GM19463 (cell line): Measurements from ENCODE around the gene NME3.
"Not testable (repeated sequence)": the region's sequence is repeated elsewhere in the genome, so short reads cannot be mapped to it uniquely, and the experiment has no call there.

ENCODE experiments used
- ATAC-seq: cut with Tn5 transposase; IDR thresholded peaks from one replicate; pipeline ENCODE4 v1.9.1; 2021; ENCODE audit warnings: mild to moderate bottlenecking, moderate library complexity; ENCODE audit not compliant: unreplicated experiment

Gene NME3

DNA sequence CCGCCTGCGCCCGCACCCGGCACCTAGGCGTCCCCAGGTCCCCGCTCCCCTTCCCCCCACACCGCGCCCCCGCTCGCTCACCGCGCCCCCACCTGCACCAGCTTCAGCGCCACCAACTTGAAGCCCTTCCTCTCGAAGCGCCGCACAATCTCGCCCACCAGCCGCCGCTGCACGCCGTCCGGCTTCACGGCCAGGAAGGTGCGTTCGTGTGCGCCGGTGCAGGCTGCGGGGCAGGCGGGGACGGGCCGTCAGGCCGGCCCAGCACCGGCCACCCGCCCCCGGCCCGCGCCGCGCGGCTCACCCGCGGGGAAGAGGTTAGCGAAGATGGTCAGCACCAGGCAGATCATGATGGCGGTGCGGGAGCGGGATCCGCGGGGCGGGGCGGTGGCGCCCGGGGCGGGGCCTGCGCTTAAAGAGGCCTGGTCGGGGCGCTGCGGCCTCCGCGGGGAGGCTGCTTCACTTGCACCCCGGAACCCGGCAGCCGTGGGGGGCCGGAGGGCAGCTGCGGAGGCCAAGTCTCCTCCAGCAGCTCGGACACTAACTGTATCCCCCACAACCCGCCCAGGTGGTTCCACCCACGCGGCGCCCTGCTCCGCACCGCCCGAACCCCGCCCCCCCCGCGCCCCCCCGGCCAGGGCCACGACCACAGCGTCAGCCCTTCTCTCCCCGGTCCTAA lies at the start of gene NME3:
TSS of gene NME3 (minus strand) at position 356 of the 676 bp plus-strand sequence. CDS start at position 347, 9 bp downstream.
- ATAC-seq, result peak; percentile 37

GRCh38 chr16:1820946-1821290 lies 49.6 kb upstream of the NME3 start:
- ATAC-seq, result no peak

DNA sequence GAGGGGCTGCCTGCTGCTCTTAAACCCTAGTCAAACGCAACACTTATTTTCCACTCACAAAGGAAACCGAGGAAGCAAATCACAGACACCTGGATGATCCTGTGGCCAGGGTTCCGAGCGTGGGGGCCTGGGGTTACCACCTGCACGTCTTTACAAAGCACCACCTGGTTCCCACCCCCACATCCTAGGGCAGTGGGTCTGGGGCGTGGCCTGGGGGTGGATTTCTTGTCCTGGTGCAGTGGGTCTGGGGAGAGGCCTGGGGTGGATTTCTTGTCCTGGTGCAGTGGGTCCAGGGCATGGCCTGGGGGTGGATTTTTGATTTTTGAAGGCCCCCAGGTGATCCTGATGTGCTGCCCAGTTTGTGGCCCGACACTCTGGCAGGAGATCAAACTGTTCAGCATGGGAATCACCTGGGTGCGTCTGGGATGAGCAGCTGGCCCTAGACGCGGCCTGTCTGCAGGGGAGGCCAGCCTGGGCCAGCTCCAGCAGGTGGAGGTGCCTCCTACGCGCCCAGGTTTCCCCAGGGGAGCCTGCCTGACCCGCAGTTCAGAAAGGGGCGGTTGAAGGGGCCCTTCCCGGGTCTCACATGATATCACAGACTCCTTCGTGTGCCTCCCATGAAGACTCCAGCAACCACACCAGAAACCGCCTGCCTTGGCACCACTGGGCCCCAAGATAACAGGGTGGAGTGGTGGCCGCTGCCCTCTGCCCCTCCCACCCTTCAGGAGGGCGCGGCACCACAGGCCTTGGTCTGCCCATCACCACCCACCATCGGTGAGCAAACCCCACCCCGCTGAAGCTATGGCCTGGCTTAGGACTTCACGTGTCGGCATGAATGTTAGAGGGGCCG lies 49.0 kb upstream of the NME3 start:
- ATAC-seq, result no peak

DNA sequence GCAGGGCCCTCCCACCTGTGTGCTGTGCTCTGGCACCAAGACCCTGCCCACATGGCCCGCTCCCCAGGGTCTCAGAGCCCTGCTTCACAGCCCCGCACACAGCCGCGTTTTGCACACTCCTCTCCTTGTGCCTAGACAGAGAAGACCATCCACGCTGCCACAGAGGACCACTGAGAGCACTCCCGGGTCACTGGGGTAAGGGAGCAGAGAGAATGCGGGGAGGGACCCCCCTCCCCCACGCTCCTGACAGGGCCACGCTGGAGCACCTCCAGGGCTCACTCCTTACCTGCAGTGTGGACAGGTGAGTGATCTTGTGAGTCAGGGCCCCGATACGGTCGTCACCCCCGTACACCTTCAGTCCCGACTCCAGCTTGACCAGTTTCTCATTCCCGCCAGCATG lies 48.3 kb upstream of the NME3 start:
- no peak for ATAC-seq

- no peak for ATAC-seq
Measured at GRCh38 chr16:1818873-1819525, 47.7 kb upstream of the NME3 start.

- no peak for ATAC-seq
Measured at GRCh38 chr16:1818204-1818872, 47.0 kb upstream of the NME3 start.

- no peak for ATAC-seq
Measured at GRCh38 chr16:1817716-1818115, 46.4 kb upstream of the NME3 start.

DNA sequence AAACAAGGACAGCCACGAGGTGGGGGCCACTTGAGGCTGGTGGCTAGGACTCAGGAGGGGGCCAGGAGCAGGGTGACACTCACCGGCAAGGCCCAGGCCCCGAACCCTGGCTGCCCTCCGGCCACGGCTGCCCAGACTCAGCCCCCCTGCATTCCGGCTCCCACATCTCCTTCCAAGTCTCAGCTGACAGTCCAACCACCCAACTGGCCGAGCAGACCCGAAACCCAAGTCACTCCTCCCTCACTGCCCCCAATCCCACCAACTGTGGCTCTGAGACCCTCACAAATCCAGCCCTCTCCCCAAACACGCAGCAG lies 45.9 kb upstream of the NME3 start:
- ATAC-seq, result no peak

DNA sequence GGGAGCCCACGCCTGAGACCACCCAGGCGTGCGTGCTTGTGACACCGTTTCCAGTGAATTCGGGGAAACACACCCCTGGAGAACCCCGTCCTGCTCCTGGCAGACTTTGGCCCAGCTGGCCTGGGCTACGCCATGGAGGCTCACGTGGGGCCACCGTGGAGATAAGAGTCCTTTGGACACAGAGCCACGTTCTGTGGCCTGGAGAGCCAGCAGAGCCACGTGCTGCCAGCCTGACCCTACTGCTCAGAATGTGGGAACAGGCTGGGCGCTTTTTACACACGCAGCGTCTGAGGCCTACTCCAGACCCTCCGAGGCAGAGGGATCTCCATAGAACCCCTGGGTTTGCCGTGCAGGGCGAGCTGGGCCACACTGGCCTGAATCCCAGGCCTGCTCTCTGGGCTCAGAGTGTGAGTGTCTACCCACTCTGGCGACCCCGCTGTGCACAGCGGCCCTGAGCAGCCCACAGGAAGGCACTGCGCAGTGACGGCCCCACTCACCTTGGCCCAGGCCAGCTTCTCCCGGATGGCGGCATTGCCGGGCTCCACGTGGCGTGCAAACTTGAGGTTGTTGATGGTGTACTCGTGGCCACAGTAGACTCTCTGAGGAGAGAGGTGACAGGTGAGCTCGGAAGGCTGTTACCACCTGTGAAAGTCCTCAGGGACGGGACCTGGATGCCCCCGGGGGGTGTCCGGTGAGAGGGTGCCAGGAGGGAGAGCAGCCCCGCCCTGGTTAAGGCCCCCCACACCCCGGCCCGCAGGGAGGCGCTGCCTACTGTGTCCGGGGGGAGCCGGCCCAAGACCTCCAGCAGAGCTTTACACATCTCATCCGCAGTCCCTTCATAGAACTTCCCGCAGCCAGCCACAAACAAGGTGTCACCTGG lies 45.3 kb upstream of the NME3 start:
- no peak for ATAC-seq

GRCh38 chr16:1815461-1815860 lies 44.1 kb upstream of the NME3 start:
- no peak for ATAC-seq

- no peak for ATAC-seq
Measured at GRCh38 chr16:1812732-1813163, 41.4 kb upstream of the NME3 start.

- ATAC-seq, result no peak
Measured at GRCh38 chr16:1810536-1810935, 39.2 kb upstream of the NME3 start.

DNA sequence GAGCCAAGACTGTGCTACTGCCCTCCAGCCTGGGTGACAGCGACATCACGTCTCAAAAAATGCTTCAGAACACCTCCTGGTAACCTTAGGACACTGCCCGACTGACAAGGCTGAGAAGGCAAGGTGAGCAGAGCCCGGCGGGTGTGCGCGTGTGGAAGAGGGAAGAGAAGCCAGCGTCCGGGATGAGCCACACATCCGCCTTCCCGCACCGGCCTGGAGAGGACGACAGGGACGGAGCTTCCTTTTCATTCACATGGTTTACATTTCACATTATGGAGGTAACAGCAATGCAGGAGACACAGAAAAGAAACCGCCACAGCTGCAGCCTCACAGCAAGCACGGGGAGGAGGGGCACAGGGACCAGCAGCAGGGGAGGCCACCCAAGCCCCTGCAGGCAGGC lies 38.8 kb upstream of the NME3 start:
- no peak for ATAC-seq

- ATAC-seq, result no peak
Measured at GRCh38 chr16:1809281-1809801, 38.0 kb upstream of the NME3 start.

DNA sequence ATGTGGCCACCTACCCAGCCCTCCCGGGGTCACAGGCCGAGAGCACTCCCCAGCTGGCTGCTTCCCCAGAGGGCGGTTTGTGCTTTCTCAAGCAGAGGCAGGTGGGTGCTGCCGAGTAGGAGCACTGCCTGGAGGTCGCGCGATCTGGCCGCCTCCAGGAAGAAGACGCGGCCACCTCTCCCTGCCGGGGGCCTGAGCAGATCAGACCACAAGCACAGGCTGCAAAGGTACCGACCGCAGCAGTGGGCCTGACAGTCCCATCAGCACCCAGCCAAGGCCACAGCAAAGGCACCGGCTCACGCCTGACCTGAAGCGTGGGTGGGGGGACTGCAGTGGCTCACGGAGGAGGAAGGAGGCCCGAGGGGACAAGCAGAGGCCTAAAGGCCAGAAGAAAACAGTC lies 37.3 kb upstream of the NME3 start:
- ATAC-seq, result no peak

DNA sequence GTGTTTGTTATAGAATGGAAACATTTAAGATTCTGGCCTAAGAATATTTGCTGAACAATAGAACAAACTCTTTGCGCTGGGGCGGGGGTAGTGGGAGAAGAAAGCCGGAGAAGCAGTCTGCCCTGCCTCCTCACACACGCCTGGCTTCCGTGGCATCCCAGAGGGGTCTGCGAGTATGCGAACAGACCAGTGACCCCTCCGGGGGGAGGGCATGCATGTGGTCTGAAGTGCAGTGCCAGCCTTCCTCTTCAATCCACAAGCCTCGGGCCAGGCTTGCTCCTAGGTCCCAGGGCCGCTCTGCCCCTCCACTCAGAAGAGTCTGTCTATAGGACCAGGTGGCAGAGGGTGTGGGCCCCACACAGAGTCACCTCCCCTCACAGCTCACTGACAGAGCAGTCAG lies 36.3 kb upstream of the NME3 start:
- ATAC-seq, result no peak

- no peak for ATAC-seq
Measured at GRCh38 chr16:1800701-1801100, 29.4 kb upstream of the NME3 start.

DNA sequence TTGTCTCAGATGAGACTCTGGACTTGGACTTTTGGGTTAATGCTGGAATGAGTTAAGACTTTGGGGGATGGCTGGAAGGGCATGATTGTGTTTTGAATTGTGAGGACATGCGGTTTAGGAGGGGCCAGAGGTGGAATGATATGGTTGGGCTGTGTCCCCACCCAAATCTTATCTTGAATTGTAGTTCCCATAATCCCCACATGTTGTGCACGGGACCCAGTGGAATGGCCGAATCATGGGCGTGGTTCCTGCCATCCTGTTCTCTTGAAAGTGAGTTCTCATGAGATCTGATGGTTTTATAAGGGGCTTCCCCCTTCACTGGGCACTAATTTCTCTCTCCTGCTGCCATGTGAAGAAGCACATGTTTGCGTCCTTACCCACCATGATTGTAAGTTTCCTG lies 27.9 kb upstream of the NME3 start:
- ATAC-seq, result not testable (repeated sequence)

GRCh38 chr16:1794908-1795666 lies 23.7 kb upstream of the NME3 start:
- no peak for ATAC-seq
